Measurements from ENCODE around the gene RNF126.

DNA sequence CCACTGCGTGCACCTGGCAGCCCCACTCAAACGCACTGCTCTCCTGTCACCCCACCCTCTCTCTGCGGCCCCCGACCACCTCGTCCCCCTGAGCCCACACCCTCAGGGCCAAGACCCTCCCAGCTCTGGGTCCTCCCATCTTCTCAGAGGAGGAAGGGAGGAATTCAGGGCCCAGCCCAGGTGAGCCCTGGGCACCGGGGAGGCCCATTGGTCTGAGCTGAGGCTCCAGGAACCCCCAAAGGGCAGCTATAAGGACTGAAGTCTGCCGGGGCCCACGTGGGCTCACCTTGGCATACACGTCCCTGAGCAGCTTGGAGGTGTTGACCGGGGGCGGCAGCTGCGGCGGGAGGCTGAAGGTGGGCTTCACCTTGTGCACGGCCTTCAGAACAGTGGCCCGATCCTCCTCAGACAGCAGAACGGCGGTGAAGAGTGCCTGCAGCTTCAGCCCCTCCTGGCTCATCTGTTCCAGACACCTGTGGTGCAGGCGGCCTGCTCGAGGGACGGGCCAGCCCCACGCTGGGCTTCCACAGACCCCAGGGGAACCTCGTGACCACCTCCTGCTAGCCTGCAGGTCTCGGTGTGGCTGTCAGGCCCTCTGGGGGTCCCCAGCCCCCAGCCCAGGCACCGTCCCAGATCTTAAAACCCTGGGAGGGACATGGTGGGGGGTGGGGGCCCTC lies 38.4 kb downstream of the RNF126 start:
- TF ChIP-seq, protein P1, sequence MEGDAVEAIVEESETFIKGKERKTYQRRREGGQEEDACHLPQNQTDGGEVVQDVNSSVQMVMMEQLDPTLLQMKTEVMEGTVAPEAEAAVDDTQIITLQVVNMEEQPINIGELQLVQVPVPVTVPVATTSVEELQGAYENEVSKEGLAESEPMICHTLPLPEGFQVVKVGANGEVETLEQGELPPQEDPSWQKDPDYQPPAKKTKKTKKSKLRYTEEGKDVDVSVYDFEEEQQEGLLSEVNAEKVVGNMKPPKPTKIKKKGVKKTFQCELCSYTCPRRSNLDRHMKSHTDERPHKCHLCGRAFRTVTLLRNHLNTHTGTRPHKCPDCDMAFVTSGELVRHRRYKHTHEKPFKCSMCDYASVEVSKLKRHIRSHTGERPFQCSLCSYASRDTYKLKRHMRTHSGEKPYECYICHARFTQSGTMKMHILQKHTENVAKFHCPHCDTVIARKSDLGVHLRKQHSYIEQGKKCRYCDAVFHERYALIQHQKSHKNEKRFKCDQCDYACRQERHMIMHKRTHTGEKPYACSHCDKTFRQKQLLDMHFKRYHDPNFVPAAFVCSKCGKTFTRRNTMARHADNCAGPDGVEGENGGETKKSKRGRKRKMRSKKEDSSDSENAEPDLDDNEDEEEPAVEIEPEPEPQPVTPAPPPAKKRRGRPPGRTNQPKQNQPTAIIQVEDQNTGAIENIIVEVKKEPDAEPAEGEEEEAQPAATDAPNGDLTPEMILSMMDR (IDR thresholded peaks at IDR 0.05) = no peak
- TF ChIP-seq POLR2AphosphoS5 (IDR thresholded peaks at IDR 0.05) (no peak), EP300 (IDR thresholded peaks at IDR 0.05) (no peak), POLR2A (IDR thresholded peaks at IDR 0.05) (no peak)
